Sigmoid colon (tissue), 7 donors: Measurements from ENCODE around the gene PLEKHA7. TPM values are rescaled to one million over a fixed set of nuclear protein-coding genes. Genes with fewer than 3 reads are reported as not detected.
A peak's percentile ranks its signal among the peaks of the same experiment; 100 is the strongest.

Source experiments
- DNase-seq: peaks from one replicate; pipeline ENCODE4 v3.0.0-alpha.2; 2019
- H3K27ac ChIP-seq, 4 donors: fragments of 200-600 bp; sonication (generic); one replicate each; pipeline ENCODE4 v1.5.1; 2016 to 2019; ENCODE audit warnings: mild to moderate bottlenecking in 1 of 4
- H3K27me3 ChIP-seq, 3 donors: fragments of 200-600 bp; sonication (generic); one replicate each; pipeline ENCODE4 v1.5.1; 2019; ENCODE audit warnings: mild to moderate bottlenecking in 1 of 3
- H3K36me3 ChIP-seq, 4 donors: fragments of 200-600 bp; sonication (generic); one replicate each; pipeline ENCODE4 v1.5.1; 2016 to 2019
- H3K4me1 ChIP-seq, 4 donors: fragments of 200-600 bp; sonication (generic); one replicate each; pipeline ENCODE4 v1.5.1; 2017 to 2019
- H3K4me3 ChIP-seq, 4 donors: fragments of 200-600 bp; sonication (generic); one replicate each; pipeline ENCODE4 v1.5.1; 2017 to 2019; ENCODE audit warnings: mild to moderate bottlenecking in 2 of 4, moderate library complexity in 1 of 4
- H3K9me3 ChIP-seq, 4 donors: fragments of 200-600 bp in 3 of 4; sonication (generic) in 3 of 4; one replicate each; pipeline versions ENCODE4 v1.5.1 to v1.6.1; 2013 to 2019
- CTCF ChIP-seq, 4 experiments: fragments of 450-650 bp in 3 of 4; fragments of 200-600 bp in 1 of 4; IDR thresholded peaks; one replicate each; pipeline ENCODE4 v1.5.1; 2016 to 2019; ENCODE audit warnings: antibody characterized with exemption in 4 of 4, mild to moderate bottlenecking in 3 of 4, moderate library complexity in 2 of 4
- EP300 ChIP-seq, 4 donors: sonication (generic); formaldehyde crosslinking; IDR thresholded peaks; one replicate each; pipeline ENCODE4 v1.6.1; 2017; ENCODE audit warnings: antibody characterized with exemption in 4 of 4
- POLR2A ChIP-seq, 2 donors: fragments of 450-650 bp; IDR thresholded peaks; one replicate each; pipeline ENCODE4 v1.6.1; 2016; ENCODE audit warnings: antibody characterized with exemption in 2 of 2, mild to moderate bottlenecking in 2 of 2, moderate library complexity in 2 of 2
- POLR2AphosphoS5 ChIP-seq, 4 donors: sonication (generic); formaldehyde crosslinking; IDR thresholded peaks; one replicate each; pipeline ENCODE4 v1.6.1; 2017; ENCODE audit warnings: antibody characterized with exemption in 4 of 4
- WGBS, 2 donors: extraction: QIAGEN DNeasy Blood & Tissue Kit; methylation state at CpG; one replicate each; pipeline ENCODE4 v1.1.7; 2013; 5-methylcytosine and 5-hydroxymethylcytosine counted together
- intact Hi-C: fragments of 100-400 bp; cut with DNase I; formaldehyde crosslinking; loops from one replicate; pipeline ENCODE4 v1.15.1; 2023
- polyA plus RNA-seq, 3 donors: library from polyadenylated mRNA; stranded (reverse); fragments of 200-250 nt; gene quantifications; one replicate each; pipeline ENCODE4 v1.2.3, GENCODE V29; 2013
- total RNA-seq, 4 donors: library from RNA; depleted of rRNA; stranded (reverse); fragments of >200 nt; gene quantifications; one replicate each; pipeline ENCODE4 v1.1.0, GENCODE V29; 2016
- donor health status: healthy with polysubstance abuse.
- donor health status: Bipolar disorder and iron deficiency.
- donor health status: healthy.

The PLEKHA7 gene
- total and polyA plus RNA-seq, 7 donors, result 2.9 to 45.3 (median 10.2) TPM

- DNase-seq, result no peak
- intact Hi-C loops, result no loop called here
- no peaks in the 10 kb centered on the region for H3K27me3 ChIP-seq
- H3K36me3 ChIP-seq, result no peaks in the 10 kb centered on the region
- peak overlapping the region in 3 of 4 donors; percentile 44 to 61 (median 52) for H3K27ac ChIP-seq
- H3K4me3 ChIP-seq, result no peak overlapping the region
- peaks cover 0 to 12% (median 3%) of the 10 kb centered on the region in 4 donors for H3K4me1 ChIP-seq
- H3K9me3 ChIP-seq, result no peaks in the 10 kb centered on the region
- TF ChIP-seq POLR2A (IDR thresholded peaks at IDR 0.05), result no peak
- 80 to 90% methylated on average over 16 of the region's 16 CpGs for WGBS, 2 donors
Measured at GRCh38 chr11:16790486-16791190, 223.6 kb downstream of the PLEKHA7 start.

GRCh38 chr11:16789560-16790485, 224.4 kb downstream of the PLEKHA7 start:
- no peaks in the 10 kb centered on the region for H3K9me3 ChIP-seq
- H3K36me3 ChIP-seq, result no peaks in the 10 kb centered on the region
- DNase-seq, result no peak
- 92 to 95% methylated on average over 10 of the region's 10 CpGs for WGBS, 2 donors
- intact Hi-C loops, result no loop called here
- no peak overlapping the region for H3K4me3 ChIP-seq
- no peak for TF ChIP-seq EP300 (IDR thresholded peaks at IDR 0.05)
- TF ChIP-seq POLR2AphosphoS5 (IDR thresholded peaks at IDR 0.05), result no peak
- no peak for TF ChIP-seq CTCF (IDR thresholded peaks at IDR 0.05)
- TF ChIP-seq POLR2A (IDR thresholded peaks at IDR 0.05), result no peak
- no peaks in the 10 kb centered on the region for H3K27me3 ChIP-seq
- H3K4me1 ChIP-seq, result peaks cover 0 to 12% (median 3%) of the 10 kb centered on the region in 4 donors
- no peak overlapping the region for H3K27ac ChIP-seq

GRCh38 chr11:16789063-16789420, 225.2 kb downstream of the PLEKHA7 start:
- H3K27ac ChIP-seq, result no peak overlapping the region
- no peaks in the 10 kb centered on the region for H3K27me3 ChIP-seq
- H3K9me3 ChIP-seq, result no peaks in the 10 kb centered on the region
- peak; percentile 49 for DNase-seq
- H3K4me3 ChIP-seq, result no peak overlapping the region
- H3K4me1 ChIP-seq, result peaks cover 0 to 12% (median 3%) of the 10 kb centered on the region in 4 donors
- no peak for TF ChIP-seq POLR2A (IDR thresholded peaks at IDR 0.05)
- no peak for TF ChIP-seq POLR2AphosphoS5 (IDR thresholded peaks at IDR 0.05)
- no peak for TF ChIP-seq CTCF (IDR thresholded peaks at IDR 0.05)
- TF ChIP-seq EP300 (IDR thresholded peaks at IDR 0.05), result no peak
- 92 to 93% methylated on average over 13 of the region's 13 CpGs for WGBS, 2 donors
- intact Hi-C loops, result no loop called here
- H3K36me3 ChIP-seq, result no peaks in the 10 kb centered on the region

- intact Hi-C loops, result no loop called here
- Histone ChIP-seq H3K36me3 (no peaks in the 10 kb centered on the region), H3K27ac (no peak overlapping the region), H3K4me1 (peaks cover 0 to 12% (median 3%) of the 10 kb centered on the region in 4 donors), H3K9me3 (no peaks in the 10 kb centered on the region), H3K27me3 (no peaks in the 10 kb centered on the region), H3K4me3 (no peak overlapping the region)
- no peak for TF ChIP-seq EP300 (IDR thresholded peaks at IDR 0.05)
- TF ChIP-seq CTCF (IDR thresholded peaks at IDR 0.05), result peak; percentile 29 to 86 (median 66)
- TF ChIP-seq POLR2A (IDR thresholded peaks at IDR 0.05), result no peak
- TF ChIP-seq POLR2AphosphoS5 (IDR thresholded peaks at IDR 0.05), result no peak
- DNase-seq, result peak; percentile 80
- 55 to 69% methylated on average over 17 of the region's 17 CpGs for WGBS, 2 donors
Measured at GRCh38 chr11:16788141-16789062, 225.8 kb downstream of the PLEKHA7 start.
